Measurements from ENCODE around the gene CERS6. TPM values are rescaled to one million over a fixed set of nuclear protein-coding genes. Genes with fewer than 3 reads are reported as not detected.

Gene CERS6
- total and polyA plus RNA-seq, 2 experiments from 2014 or later: 40.9 to 99.1 TPM

DNA sequence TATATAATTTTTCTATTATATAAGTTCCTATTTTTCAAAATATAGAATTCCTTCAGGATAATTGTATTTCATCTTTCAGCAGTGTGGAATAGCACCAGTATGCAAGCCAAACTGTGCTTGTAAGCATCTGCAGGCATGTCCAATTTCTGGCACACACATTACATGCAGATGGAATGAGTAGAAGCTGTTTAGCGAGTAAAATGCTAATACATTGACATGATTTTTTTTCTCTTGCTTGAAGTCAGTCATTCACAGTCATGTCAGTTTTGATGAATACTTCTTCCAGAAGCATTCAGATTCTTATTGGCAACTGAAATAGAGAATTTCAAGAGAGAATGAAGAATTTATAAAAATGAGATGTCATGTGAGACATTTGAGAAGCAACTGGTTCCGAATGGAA is 109.4 kb downstream of the CERS6 start:
- WGBS (ENCODE audit: low lambda C conversion rate, missing lambda C conversion rate): 91% methylated on average over 2 of the region's 2 CpGs
- no peaks in the 10 kb centered on the region for H3K27me3 ChIP-seq
- no peak overlapping the region for H2AFZ ChIP-seq
- no peak overlapping the region for H3K4me2 ChIP-seq
- H3K9me3 ChIP-seq (ENCODE audit: low read depth): no peaks in the 10 kb centered on the region
- H3K4me1 ChIP-seq (ENCODE audit: insufficient read depth): peaks cover 8% of the 10 kb centered on the region
- no peaks in the 10 kb centered on the region for H3K9me2 ChIP-seq (replicated peaks; ENCODE audit: insufficient read depth)
- no peak for DNase-seq (ENCODE audit: low spot score)
- peaks cover 85% of the 10 kb centered on the region for H3K79me2 ChIP-seq
- peaks cover 5% of the 10 kb centered on the region for H4K20me1 ChIP-seq (ENCODE audit: insufficient read depth, poor library complexity, severe bottlenecking)
- H3K4me3 ChIP-seq: no peak overlapping the region
- no peak overlapping the region for H3K27ac ChIP-seq
- no peaks in the 10 kb centered on the region for H3K36me3 ChIP-seq (replicated peaks; ENCODE audit: insufficient read depth, low read depth)
- no peak for TF ChIP-seq EZH2 (IDR thresholded peaks at IDR 0.05; ENCODE audit: borderline replicate concordance)
- TF ChIP-seq, protein P1, sequence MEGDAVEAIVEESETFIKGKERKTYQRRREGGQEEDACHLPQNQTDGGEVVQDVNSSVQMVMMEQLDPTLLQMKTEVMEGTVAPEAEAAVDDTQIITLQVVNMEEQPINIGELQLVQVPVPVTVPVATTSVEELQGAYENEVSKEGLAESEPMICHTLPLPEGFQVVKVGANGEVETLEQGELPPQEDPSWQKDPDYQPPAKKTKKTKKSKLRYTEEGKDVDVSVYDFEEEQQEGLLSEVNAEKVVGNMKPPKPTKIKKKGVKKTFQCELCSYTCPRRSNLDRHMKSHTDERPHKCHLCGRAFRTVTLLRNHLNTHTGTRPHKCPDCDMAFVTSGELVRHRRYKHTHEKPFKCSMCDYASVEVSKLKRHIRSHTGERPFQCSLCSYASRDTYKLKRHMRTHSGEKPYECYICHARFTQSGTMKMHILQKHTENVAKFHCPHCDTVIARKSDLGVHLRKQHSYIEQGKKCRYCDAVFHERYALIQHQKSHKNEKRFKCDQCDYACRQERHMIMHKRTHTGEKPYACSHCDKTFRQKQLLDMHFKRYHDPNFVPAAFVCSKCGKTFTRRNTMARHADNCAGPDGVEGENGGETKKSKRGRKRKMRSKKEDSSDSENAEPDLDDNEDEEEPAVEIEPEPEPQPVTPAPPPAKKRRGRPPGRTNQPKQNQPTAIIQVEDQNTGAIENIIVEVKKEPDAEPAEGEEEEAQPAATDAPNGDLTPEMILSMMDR (IDR thresholded peaks at IDR 0.05; ENCODE audit: poor library complexity): no peak
- TF ChIP-seq EZH2phosphoT487 (IDR thresholded peaks at IDR 0.05; ENCODE audit: low read depth, severe bottlenecking, unreplicated experiment): no peak

- Histone ChIP-seq H3K27me3 (no peaks in the 10 kb centered on the region), H3K4me2 (no peak overlapping the region), H3K27ac (no peak overlapping the region), H3K79me2 (peaks cover 87% of the 10 kb centered on the region), H2AFZ (no peak overlapping the region), H3K36me3 (replicated peaks; ENCODE audit: insufficient read depth, low read depth) (no peaks in the 10 kb centered on the region), H3K9me2 (replicated peaks; ENCODE audit: insufficient read depth) (no peaks in the 10 kb centered on the region), H3K9me3 (ENCODE audit: low read depth) (no peaks in the 10 kb centered on the region), H3K4me3 (no peak overlapping the region), H3K4me1 (ENCODE audit: insufficient read depth) (peaks cover 8% of the 10 kb centered on the region), H4K20me1 (ENCODE audit: insufficient read depth, poor library complexity, severe bottlenecking) (peaks cover 5% of the 10 kb centered on the region)
- no peak for TF ChIP-seq EZH2phosphoT487 (IDR thresholded peaks at IDR 0.05; ENCODE audit: low read depth, severe bottlenecking, unreplicated experiment)
- TF ChIP-seq, protein P1 (IDR thresholded peaks at IDR 0.05; ENCODE audit: poor library complexity): no peak
- TF ChIP-seq EZH2 (IDR thresholded peaks at IDR 0.05; ENCODE audit: borderline replicate concordance): no peak
- DNase-seq (ENCODE audit: low spot score): no peak
Measured at GRCh38 chr2:168566974-168567665, 111.0 kb downstream of the CERS6 start.

DNA sequence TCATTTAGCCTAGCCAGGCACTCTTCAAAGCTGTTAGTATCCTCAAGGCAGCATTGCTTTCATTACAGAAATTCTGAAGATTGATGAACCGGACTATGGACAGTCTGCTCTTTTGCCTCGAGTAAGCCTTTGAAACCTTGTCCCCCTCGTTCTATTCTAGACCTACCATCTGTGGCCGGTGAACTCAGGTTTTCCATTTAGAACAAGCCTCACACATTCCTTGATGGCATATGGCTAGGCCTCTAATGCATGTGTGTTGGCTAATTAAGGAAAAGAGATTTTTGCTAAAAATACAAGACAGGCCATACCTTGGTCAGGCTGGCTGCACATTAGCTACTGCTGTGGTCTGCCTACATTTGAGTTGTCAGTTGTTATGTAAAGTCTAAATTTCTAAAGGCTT is 111.8 kb downstream of the CERS6 start:
- H3K4me2 ChIP-seq: no peak overlapping the region
- H3K27ac ChIP-seq: no peak overlapping the region
- H3K9me3 ChIP-seq (ENCODE audit: low read depth): no peaks in the 10 kb centered on the region
- peaks cover 91% of the 10 kb centered on the region for H3K79me2 ChIP-seq
- peaks cover 8% of the 10 kb centered on the region for H3K4me1 ChIP-seq (ENCODE audit: insufficient read depth)
- H3K36me3 ChIP-seq (replicated peaks; ENCODE audit: insufficient read depth, low read depth): no peaks in the 10 kb centered on the region
- peaks cover 5% of the 10 kb centered on the region for H4K20me1 ChIP-seq (ENCODE audit: insufficient read depth, poor library complexity, severe bottlenecking)
- no peaks in the 10 kb centered on the region for H3K9me2 ChIP-seq (replicated peaks; ENCODE audit: insufficient read depth)
- no peaks in the 10 kb centered on the region for H3K27me3 ChIP-seq
- TF ChIP-seq, protein P1 (IDR thresholded peaks at IDR 0.05; ENCODE audit: poor library complexity): no peak
- TF ChIP-seq EZH2 (IDR thresholded peaks at IDR 0.05; ENCODE audit: borderline replicate concordance) (no peak), EZH2phosphoT487 (IDR thresholded peaks at IDR 0.05; ENCODE audit: low read depth, severe bottlenecking, unreplicated experiment) (no peak)
- whole genome bisulfite sequencing (ENCODE audit: low lambda C conversion rate, missing lambda C conversion rate): 79% methylated on average over 4 of the region's 4 CpGs
- H3K4me3 ChIP-seq: no peak overlapping the region
- no peak overlapping the region for H2AFZ ChIP-seq
- DNase-seq (ENCODE audit: low spot score): no peak
